ENCODE results near the gene PPP1R3G.

- TF ChIP-seq CTCF (conservative IDR thresholded peaks at IDR 0.05) = no peak
- TF ChIP-seq ZFX (IDR thresholded peaks at IDR 0.05) = no peak
Observed at GRCh38 chr6:5059036-5059896, 25.9 kb upstream of the PPP1R3G start.

Data from C4-2B (cell line).